Left ventricle myocardium inferior (tissue), 1 donor: ENCODE results near the gene PLP1. TPM values are rescaled to one million over a fixed set of nuclear protein-coding genes. Genes with fewer than 3 reads are reported as not detected.

Experiments
- DNase-seq: peaks from one replicate; pipeline ENCODE4 v3.0.0-alpha.2; 2020
- H3K27ac ChIP-seq: fragments of 200-600 bp; replicated peaks from 2 replicates; pipeline ENCODE4 v1.8.0; 2021
- H3K27me3 ChIP-seq: fragments of 200-600 bp; 2 replicates; pipeline ENCODE4 v1.8.0; 2021; ENCODE audit warnings: low read depth
- H3K36me3 ChIP-seq: fragments of 200-600 bp; 2 replicates; pipeline ENCODE4 v1.8.0; 2021
- H3K4me1 ChIP-seq: fragments of 200-600 bp; 2 replicates; pipeline ENCODE4 v1.8.0; 2021
- H3K4me3 ChIP-seq: fragments of 200-600 bp; 2 replicates; pipeline ENCODE4 v1.8.0; 2021; ENCODE audit warnings: mild to moderate bottlenecking, moderate library complexity
- H3K9me3 ChIP-seq: fragments of 200-600 bp; replicated peaks from 2 replicates; pipeline ENCODE4 v1.8.0; 2021
- CTCF ChIP-seq: fragments of 200-600 bp; IDR thresholded peaks from 2 replicates; pipeline ENCODE4 v1.8.0; 2021; ENCODE audit warnings: antibody characterized with exemption, mild to moderate bottlenecking, borderline replicate concordance
- intact Hi-C: fragments of 100-400 bp; cut with micrococcal nuclease; formaldehyde crosslinking; loops from one replicate; pipeline ENCODE4 v1.11.0; 2022
- total RNA-seq: library from RNA; stranded (reverse); fragmentation: NEBNext Ultra II Directional; extraction: Animal tissue kit (Norgen Biotek cat#: 25700); gene quantifications from one replicate; pipeline ENCODE4 v1.2.1, GENCODE V29; 2021
- donor health status: DM: no; HTN: yes; CAD: no; lungs with severe emphysema.

Gene PLP1
- total RNA-seq, 1 donor from 2014 or later = 7.0 TPM

DNA sequence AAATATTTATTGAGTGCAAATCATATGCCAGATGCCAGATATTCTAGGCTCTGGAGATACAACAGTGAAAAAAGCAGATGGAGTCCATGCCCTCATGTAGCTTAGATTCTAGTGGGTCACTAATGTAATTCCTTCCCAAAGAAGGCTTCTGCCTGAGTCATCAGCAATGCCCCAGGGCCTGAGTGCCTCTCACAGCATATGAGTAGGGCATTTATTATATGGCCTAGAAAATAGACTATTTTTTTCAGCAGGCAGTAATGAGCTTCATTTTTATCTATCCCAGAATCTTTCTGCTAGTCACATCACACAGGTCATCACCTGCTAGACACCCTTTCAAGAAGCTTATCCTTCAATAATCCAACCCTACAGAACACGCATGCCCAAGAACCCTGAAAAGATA, 43.6 kb upstream of the PLP1 start:
- Histone ChIP-seq H3K4me3 (no peak overlapping the region), H3K9me3 (no peaks in the 10 kb centered on the region), H3K27me3 (no peaks in the 10 kb centered on the region), H3K36me3 (no peaks in the 10 kb centered on the region), H3K27ac (no peak overlapping the region), H3K4me1 (peaks cover 8% of the 10 kb centered on the region)
- intact Hi-C loops = no loop called here
- no peak for DNase-seq
- TF ChIP-seq CTCF = no peak

- no peaks in the 10 kb centered on the region for H3K9me3 ChIP-seq
- H3K4me1 ChIP-seq = peaks cover 8% of the 10 kb centered on the region
- H3K36me3 ChIP-seq = no peaks in the 10 kb centered on the region
- H3K27ac ChIP-seq = no peak overlapping the region
- H3K4me3 ChIP-seq = no peak overlapping the region
- TF ChIP-seq CTCF = no peak
- no peaks in the 10 kb centered on the region for H3K27me3 ChIP-seq
- DNase-seq = no peak
- intact Hi-C loops = no loop called here
These were observed 42.4 kb upstream of the PLP1 start for GRCh38 chrX:103734125-103734760.

GRCh38 chrX:103737696-103738095, 38.9 kb upstream of the PLP1 start:
- DNase-seq = no peak
- H3K4me1 ChIP-seq = no peaks in the 10 kb centered on the region
- no peaks in the 10 kb centered on the region for H3K36me3 ChIP-seq
- TF ChIP-seq CTCF = no peak
- H3K4me3 ChIP-seq = no peak overlapping the region
- no peak overlapping the region for H3K27ac ChIP-seq
- no peaks in the 10 kb centered on the region for H3K9me3 ChIP-seq
- H3K27me3 ChIP-seq = no peaks in the 10 kb centered on the region
- intact Hi-C loops = no loop called here

DNA sequence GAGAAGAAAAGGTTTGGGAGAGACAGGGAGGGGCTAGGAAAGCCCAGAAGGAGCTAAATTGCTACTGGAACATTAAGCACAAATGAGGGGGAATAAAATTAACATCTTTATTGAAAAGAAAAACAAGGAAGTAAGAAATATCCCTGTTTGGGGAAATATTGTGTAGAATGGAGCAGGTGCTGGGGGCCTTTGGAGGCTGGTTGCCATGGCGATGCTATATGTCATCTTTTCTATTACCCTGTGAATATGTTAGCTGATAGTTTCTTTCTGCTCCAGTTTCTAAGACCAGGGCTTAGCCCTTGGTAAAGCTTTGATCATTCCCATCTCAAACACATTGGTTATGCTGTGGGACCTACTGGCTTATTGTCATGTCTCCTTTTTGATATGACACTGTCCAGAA, 37.2 kb upstream of the PLP1 start:
- intact Hi-C loops = no loop called here
- H3K36me3 ChIP-seq = no peaks in the 10 kb centered on the region
- no peaks in the 10 kb centered on the region for H3K9me3 ChIP-seq
- DNase-seq = no peak
- no peak for TF ChIP-seq CTCF
- H3K27me3 ChIP-seq = no peaks in the 10 kb centered on the region
- no peak overlapping the region for H3K27ac ChIP-seq
- H3K4me3 ChIP-seq = no peak overlapping the region
- no peaks in the 10 kb centered on the region for H3K4me1 ChIP-seq

GRCh38 chrX:103741879-103742278, 34.8 kb upstream of the PLP1 start:
- intact Hi-C loops = no loop called here
- no peak for TF ChIP-seq CTCF
- Histone ChIP-seq H3K9me3 (no peaks in the 10 kb centered on the region), H3K4me3 (no peak overlapping the region), H3K27ac (no peak overlapping the region), H3K4me1 (no peaks in the 10 kb centered on the region), H3K27me3 (no peaks in the 10 kb centered on the region), H3K36me3 (no peaks in the 10 kb centered on the region)
- no peak for DNase-seq

DNA sequence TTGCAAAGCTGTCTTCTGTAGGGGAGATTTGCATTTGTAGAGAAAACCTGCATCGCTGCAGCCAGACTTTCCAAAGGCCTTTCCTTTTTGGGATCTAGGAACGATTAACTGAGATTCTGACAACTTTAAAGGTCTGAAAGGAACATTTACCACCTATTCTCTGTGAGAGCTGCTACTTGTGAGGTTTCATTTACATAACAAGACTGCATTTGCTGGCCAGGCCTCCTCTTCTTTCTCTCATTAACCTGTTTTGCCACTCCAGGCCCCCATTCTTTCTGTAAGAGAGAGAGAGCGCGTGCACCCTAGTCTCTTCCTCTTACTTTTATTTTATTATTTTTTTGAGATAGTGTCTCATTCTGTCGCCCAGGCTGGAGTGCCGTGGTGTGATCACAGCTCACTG, 34.3 kb upstream of the PLP1 start:
- DNase-seq = no peak
- no peaks in the 10 kb centered on the region for H3K27me3 ChIP-seq
- H3K4me3 ChIP-seq = no peak overlapping the region
- no peak overlapping the region for H3K27ac ChIP-seq
- no peak for TF ChIP-seq CTCF
- no peaks in the 10 kb centered on the region for H3K4me1 ChIP-seq
- H3K36me3 ChIP-seq = no peaks in the 10 kb centered on the region
- H3K9me3 ChIP-seq = no peaks in the 10 kb centered on the region
- intact Hi-C loops = no loop called here
